Spinal cord (tissue), 10 donors: ENCODE measurements around the gene MYRIP. TPM values are rescaled to one million over a fixed set of nuclear protein-coding genes. Genes with fewer than 3 reads are reported as not detected.
"Not testable (repeated sequence)": the region's sequence is repeated elsewhere in the genome, so short reads cannot be mapped to it uniquely, and the experiment has no call there.

Source experiments
- DNase-seq, 6 donors: peaks; one replicate each; pipeline versions ENCODE4 v3.0.0 to v3.0.0-alpha.2; 2013 to 2015; ENCODE audit warnings: low spot score in 6 of 6, low read depth in 4 of 6
- H3K27ac ChIP-seq: one replicate; pipeline ENCODE4 v1.5.1; 2013; ENCODE audit warnings: low read depth, low read length, control low read depth
- H3K27me3 ChIP-seq: one replicate; pipeline ENCODE4 v1.6.1; 2013; ENCODE audit warnings: low read length; ENCODE audit not compliant: control insufficient read depth, insufficient read depth
- H3K36me3 ChIP-seq: one replicate; pipeline ENCODE4 v1.6.1; 2013; ENCODE audit warnings: low read length; ENCODE audit not compliant: control insufficient read depth, insufficient read depth
- H3K4me1 ChIP-seq: one replicate; pipeline ENCODE4 v1.6.1; 2013; ENCODE audit warnings: low read length; ENCODE audit not compliant: control insufficient read depth, insufficient read depth
- H3K4me3 ChIP-seq: one replicate; pipeline ENCODE4 v1.5.1; 2013; ENCODE audit warnings: low read depth, low read length, control low read depth
- H3K9me3 ChIP-seq: one replicate; pipeline ENCODE4 v1.6.1; 2013; ENCODE audit warnings: low read length; ENCODE audit not compliant: control insufficient read depth, insufficient read depth
- WGBS: methylation state at CpG from one replicate; pipeline ENCODE4 v1.1.5; 2013; ENCODE audit warnings: missing lambda C conversion rate; ENCODE audit not compliant: insufficient coverage; 5-methylcytosine and 5-hydroxymethylcytosine counted together
- polyA plus RNA-seq, 2 donors: library from polyadenylated mRNA; unstranded; fragments of 120-200 nt; gene quantifications; one replicate each; pipeline ENCODE4 v1.2.1, GENCODE V29; 2013; ENCODE audit not compliant: insufficient read length in 2 of 2
- total RNA-seq, 2 donors: library from RNA; depleted of rRNA in 1 of 2; stranded (reverse); fragments of 120-200 nt in 1 of 2; fragments of >200 nt in 1 of 2; gene quantifications; one replicate each; pipeline versions ENCODE4 v1.2.3 to v1.2.4, GENCODE V29; 2013 to 2014
- donor health status: healthy.

MYRIP gene
- total and polyA plus RNA-seq, 4 donors = 12.5 to 18.5 (median 15.0) TPM

DNA sequence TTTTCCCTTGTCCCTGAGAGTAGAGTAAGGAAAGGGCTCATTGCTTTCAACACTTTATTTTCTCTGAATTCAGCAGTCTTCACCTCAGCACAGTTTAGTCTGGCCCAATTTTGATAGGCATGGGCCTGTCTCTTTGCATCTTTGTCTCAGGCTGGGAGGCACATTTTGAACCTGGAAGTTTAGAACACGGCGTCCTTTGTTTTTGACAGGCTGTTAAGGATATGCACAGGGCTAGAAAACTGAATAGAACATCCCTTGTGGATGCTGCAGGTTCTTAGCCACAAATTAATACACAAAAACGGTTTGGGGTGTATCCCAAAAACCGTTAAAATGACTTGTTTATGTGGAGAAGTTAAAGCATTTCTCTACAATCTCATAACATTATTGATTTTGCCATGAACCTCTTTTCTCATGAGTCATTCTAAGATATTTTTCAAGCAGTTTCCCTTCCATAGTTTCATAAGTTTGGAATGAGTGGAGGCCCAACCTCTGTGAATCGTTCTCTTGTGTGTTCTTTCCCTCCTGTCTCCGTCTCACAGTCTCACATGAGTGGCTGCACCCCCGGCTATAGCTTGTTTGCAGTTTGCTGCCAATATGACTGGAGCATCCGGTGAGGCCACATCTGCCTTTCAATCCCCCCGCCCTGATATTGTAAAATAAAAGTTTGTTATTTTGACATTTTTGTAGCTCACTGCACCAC lies 307.2 kb downstream of the MYRIP start:
- no peaks in the 10 kb centered on the region for H3K27me3 ChIP-seq
- no peaks in the 10 kb centered on the region for H3K36me3 ChIP-seq
- no peak overlapping the region for H3K27ac ChIP-seq
- WGBS = 85% methylated on average over 2 of the region's 9 CpGs
- no peak for DNase-seq
- peaks cover 4% of the 10 kb centered on the region for H3K4me1 ChIP-seq
- H3K9me3 ChIP-seq = no peaks in the 10 kb centered on the region
- H3K4me3 ChIP-seq = no peak overlapping the region

DNA sequence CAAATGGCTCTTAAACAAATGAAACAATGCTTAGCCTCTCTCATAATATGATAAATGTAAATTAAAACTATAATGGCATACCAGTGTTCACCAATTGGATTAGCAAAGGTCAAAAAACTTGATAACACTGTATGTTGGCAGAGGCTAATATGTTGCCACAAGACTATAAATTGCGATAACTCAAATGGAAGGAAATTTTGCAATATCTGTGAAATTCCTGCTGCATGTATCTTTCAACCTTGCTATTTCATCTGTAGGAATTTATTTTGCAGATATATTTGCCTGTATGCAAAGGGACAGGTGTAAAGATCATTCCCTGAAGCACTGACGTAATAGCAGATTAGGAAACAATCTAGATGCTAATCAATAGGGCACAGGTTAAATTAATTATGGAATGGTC lies 308.7 kb downstream of the MYRIP start:
- no peaks in the 10 kb centered on the region for H3K9me3 ChIP-seq
- H3K27ac ChIP-seq = no peak overlapping the region
- no CpG with 5 or more reads among the region's 2 CpGs for WGBS
- DNase-seq = no peak
- H3K4me3 ChIP-seq = no peak overlapping the region
- peaks cover 4% of the 10 kb centered on the region for H3K4me1 ChIP-seq
- H3K36me3 ChIP-seq = no peaks in the 10 kb centered on the region
- no peaks in the 10 kb centered on the region for H3K27me3 ChIP-seq

DNA sequence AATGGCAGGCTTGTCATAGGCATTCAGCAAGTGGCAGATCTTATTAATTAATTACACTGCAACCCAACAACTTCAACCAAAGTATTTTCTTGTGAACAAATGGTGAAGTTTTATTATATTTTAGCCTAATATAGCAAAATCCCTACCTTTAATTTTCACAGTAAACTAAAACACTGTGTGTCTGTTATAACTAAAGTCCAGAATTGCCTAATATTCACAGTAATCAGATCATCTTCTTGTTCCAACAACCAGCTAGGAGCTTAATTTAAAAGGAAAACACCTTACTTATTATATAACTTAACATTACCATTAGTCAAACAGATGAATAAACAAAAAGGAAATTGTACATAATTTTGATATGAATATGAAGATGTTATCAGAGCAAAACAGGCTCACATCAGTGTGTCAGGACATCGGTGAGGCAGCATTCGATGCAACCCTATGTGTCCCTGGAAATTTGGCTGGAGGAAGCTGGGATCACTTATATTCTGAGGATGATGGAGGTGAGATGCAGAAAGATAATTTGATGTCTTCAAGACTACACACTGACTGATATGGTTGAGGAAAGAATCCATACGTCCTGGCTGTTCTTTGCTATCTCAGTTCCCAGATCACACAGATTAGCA lies 310.8 kb downstream of the MYRIP start:
- no peaks in the 10 kb centered on the region for H3K9me3 ChIP-seq
- no peak overlapping the region for H3K27ac ChIP-seq
- 60% methylated on average over 2 of the region's 3 CpGs for WGBS
- H3K4me3 ChIP-seq = no peak overlapping the region
- no peaks in the 10 kb centered on the region for H3K27me3 ChIP-seq
- DNase-seq = no peak
- no peaks in the 10 kb centered on the region for H3K36me3 ChIP-seq
- H3K4me1 ChIP-seq = peaks cover 4% of the 10 kb centered on the region

- peak in 2 of 6 donors; percentile 32 to 33 for DNase-seq
- no peak overlapping the region for H3K27ac ChIP-seq
- H3K9me3 ChIP-seq = no peaks in the 10 kb centered on the region
- no peaks in the 10 kb centered on the region for H3K27me3 ChIP-seq
- 29% methylated on average over 2 of the region's 3 CpGs for WGBS
- H3K4me1 ChIP-seq = peaks cover 4% of the 10 kb centered on the region
- H3K36me3 ChIP-seq = no peaks in the 10 kb centered on the region
- H3K4me3 ChIP-seq = no peak overlapping the region
Measured at GRCh38 chr3:40120806-40121205, 311.4 kb downstream of the MYRIP start.

DNA sequence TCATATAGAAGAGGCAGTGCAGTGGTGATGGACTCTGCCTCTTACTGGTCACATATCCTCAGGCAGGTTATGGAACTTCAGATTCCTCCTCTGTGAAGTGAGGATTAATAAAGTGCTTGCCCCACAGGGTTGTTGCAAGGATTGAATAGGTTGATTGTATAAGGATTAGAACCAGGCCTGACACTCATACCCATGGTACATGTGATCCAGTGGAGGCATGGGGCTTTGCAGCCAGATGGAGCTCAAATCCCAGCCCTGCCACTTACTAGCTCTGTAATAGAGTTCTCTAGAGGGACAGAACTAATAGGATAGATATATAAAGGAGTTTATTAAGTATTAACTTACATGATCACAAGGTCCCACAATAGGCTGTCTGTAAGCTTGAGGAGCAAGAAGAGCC lies 315.5 kb downstream of the MYRIP start:
- H3K36me3 ChIP-seq = no peaks in the 10 kb centered on the region
- H3K27me3 ChIP-seq = no peaks in the 10 kb centered on the region
- no peak overlapping the region for H3K4me3 ChIP-seq
- H3K27ac ChIP-seq = no peak overlapping the region
- DNase-seq = no peak
- H3K9me3 ChIP-seq = no peaks in the 10 kb centered on the region
- peaks cover 4% of the 10 kb centered on the region for H3K4me1 ChIP-seq

- WGBS = 100% methylated on average over 1 of the region's 2 CpGs
- Histone ChIP-seq H3K9me3 (peaks cover 1% of the 10 kb centered on the region), H3K36me3 (no peaks in the 10 kb centered on the region), H3K4me3 (no peak overlapping the region), H3K27ac (no peak overlapping the region), H3K27me3 (no peaks in the 10 kb centered on the region), H3K4me1 (no peaks in the 10 kb centered on the region)
- no peak for DNase-seq
Measured at GRCh38 chr3:40128166-40128565, 318.8 kb downstream of the MYRIP start.

GRCh38 chr3:40129510-40129909 lies 320.1 kb downstream of the MYRIP start:
- no CpG with 5 or more reads among the region's 3 CpGs for WGBS
- H3K4me1 ChIP-seq = no peaks in the 10 kb centered on the region
- peaks cover 1% of the 10 kb centered on the region for H3K9me3 ChIP-seq
- H3K27ac ChIP-seq = no peak overlapping the region
- H3K36me3 ChIP-seq = no peaks in the 10 kb centered on the region
- H3K27me3 ChIP-seq = no peaks in the 10 kb centered on the region
- no peak overlapping the region for H3K4me3 ChIP-seq
- peak in 1 of 6 donors; percentile 14 for DNase-seq

DNA sequence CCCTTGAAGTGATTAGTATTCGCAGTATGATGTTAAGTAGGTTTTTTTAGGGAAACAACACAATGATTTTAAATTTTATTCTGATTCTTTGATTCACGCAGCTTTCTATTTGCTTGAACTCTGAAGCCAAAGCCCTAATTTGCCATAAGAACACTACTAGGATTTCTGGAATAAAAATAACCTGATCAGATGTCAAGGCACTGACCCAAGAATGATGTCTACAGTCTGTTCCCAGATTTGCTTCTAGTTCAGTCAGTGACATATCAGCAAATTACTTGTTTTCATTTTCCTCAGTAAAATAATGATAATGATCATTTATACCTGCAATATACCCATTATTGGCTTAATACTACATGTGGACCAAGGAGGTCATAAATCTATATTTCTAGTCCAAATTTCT lies 320.6 kb downstream of the MYRIP start:
- no peaks in the 10 kb centered on the region for H3K4me1 ChIP-seq
- H3K36me3 ChIP-seq = no peaks in the 10 kb centered on the region
- no peak overlapping the region for H3K27ac ChIP-seq
- DNase-seq = no peak
- 83% methylated on average over 1 of the region's 2 CpGs for WGBS
- H3K4me3 ChIP-seq = no peak overlapping the region
- peaks cover 1% of the 10 kb centered on the region for H3K9me3 ChIP-seq
- no peaks in the 10 kb centered on the region for H3K27me3 ChIP-seq

DNA sequence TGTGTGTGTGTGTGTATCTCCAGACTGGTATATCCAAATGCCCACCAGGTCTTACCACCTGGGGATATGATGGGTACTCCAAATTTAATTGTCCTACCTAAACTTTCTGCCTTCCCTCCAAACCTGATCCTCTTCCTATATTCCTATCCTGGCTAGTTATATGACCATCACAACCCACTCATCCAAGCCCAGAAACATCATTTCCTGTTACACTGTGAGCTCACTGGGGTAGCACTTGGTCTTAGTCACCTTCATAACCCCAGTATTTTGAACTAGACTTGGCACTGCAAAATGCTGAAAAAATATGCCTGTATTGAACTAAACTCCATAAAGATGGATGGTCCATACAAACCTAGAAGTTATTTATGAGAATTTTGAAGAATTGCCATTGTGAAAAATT lies 321.3 kb downstream of the MYRIP start:
- Histone ChIP-seq H3K4me3 (no peak overlapping the region), H3K4me1 (no peaks in the 10 kb centered on the region), H3K36me3 (no peaks in the 10 kb centered on the region), H3K27ac (no peak overlapping the region), H3K27me3 (no peaks in the 10 kb centered on the region), H3K9me3 (peaks cover 1% of the 10 kb centered on the region)
- DNase-seq = no peak

DNA sequence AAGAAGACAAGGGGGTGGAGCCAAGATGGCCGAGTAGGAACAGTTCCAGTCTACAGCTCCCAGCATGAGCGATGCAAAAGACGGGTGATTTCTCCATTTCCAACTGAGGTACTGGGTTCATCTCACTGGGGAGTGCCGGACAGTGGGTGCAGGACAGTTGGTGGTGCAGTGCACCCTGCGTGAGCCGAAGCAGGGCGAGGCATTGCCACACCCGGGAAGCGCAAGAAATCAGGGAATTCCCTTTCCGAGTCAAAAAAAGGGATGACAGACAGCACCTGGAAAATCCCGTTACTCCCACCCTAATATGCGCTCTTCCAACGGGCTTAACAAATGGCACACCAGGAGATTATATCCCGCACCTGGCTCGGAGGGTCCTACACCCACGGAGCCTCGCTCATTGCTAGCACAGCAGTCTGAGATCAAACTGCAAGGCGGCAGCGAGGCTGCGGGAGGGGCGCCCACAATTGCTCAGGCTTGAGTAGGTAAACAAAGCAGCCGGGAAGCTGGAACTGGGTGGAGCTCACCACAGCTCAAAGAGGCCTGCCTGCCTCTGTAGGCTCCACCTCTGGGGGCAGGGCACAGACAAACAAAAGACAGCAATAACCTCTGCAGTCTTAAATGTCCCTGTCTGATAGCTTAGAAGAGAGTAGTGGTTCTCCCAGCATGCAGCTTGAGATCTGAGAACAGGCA lies 324.6 kb downstream of the MYRIP start:
- H3K27ac ChIP-seq, H3K4me3 ChIP-seq, DNase-seq, H3K27me3 ChIP-seq, H3K9me3 ChIP-seq, H3K36me3 ChIP-seq, H3K4me1 ChIP-seq: not testable (repeated sequence)
- WGBS = 94% methylated on average over 22 of the region's 22 CpGs
